ENCODE data around the gene CHD9.
A peak's percentile ranks its signal among the peaks of the same experiment; 100 is the strongest.

Gene CHD9

DNA sequence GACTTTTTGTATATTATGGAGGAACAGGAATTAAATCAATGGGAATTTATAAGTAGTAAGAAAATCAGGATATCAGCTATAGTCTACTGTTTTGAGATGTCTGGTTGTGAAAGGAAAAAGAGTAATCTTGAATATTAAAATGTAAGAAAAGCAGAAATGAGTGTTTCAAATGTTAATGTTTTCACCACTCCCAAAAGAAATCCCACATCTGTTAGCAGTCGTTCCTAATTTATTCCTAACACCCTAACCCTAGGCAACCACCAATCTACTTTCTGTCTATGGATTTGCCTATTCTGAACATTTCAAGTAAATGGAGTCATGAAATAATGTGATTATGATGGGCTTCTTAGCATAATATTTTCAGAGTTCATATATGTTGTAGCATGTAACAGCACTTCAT lies 133.0 kb downstream of the CHD9 start:
- TF ChIP-seq JUND (IDR thresholded peaks at IDR 0.05; ENCODE audit: low read depth): no peak
- in situ Hi-C loops (cut with HindIII; ENCODE audit: low pct_unique_long_range_greater_than_20kb, low sequenced_read_pairs): no loop called here
- no peak for DNase-seq (ENCODE audit: low read depth in 1 of 2, low spot score in 1 of 2)

DNA sequence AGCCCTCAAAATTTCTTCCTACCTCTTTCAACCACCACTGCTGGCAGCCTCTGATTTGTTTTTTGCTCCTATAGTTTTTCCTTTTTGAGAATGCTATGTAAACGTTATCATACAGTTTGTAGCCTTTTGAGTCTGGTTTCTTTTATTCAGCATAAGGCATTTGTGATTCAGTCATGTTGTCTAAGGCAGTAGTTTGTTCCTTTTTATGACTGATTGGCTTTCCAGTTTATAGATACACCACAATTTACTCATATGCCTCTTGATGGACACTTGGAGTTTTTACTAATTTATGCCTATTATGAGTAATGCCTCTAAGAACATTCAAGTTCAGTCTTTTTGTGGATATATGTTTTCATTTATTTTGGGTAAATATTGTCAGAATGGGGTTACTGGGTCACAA lies 136.6 kb downstream of the CHD9 start:
- DNase-seq (ENCODE audit: low read depth in 1 of 2, low spot score in 1 of 2): no peak
- in situ Hi-C loops (cut with HindIII; ENCODE audit: low pct_unique_long_range_greater_than_20kb, low sequenced_read_pairs): no loop called here
- TF ChIP-seq JUND (IDR thresholded peaks at IDR 0.05; ENCODE audit: low read depth): no peak

DNA sequence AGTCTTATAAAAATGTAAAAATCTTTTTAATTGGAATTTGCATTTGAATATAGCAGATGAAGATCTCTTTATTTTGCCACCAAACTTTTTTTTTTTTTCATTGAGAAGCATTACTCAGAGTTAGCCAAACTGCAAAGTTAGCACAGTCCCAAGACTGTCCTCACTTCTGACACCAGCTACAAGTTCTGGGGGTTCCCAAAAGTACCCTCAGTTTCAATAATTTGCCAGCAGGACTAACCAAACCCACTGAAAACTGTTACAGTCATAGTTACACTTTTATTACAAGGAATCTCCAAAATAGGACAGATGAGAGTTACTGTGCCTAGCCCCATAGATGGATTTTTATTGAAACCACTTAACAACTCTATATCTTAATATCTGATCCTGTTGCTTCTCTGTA lies 144.1 kb downstream of the CHD9 start:
- in situ Hi-C loops (cut with HindIII; ENCODE audit: low pct_unique_long_range_greater_than_20kb, low sequenced_read_pairs): no loop called here
- no peak for DNase-seq (ENCODE audit: low read depth in 1 of 2, low spot score in 1 of 2)
- TF ChIP-seq JUND (IDR thresholded peaks at IDR 0.05; ENCODE audit: low read depth): no peak

DNA sequence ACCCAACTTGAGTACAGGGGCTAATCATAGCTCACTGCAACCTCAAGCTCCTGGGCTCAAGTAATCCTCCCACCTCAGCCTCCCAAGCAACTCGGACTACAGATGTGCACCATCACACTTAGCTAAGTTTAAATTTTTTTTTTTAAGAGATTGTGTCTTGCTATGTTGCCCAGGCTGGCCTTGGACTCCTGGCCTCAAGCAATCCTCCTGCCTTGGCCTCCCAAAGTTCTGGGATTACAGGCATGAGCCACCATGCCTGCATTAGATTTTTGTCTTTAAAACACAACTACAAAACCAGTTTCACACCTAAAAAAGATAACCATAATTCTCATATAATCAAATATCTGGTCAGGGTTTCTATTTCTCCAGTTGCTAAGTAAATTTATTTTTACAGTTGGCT lies 147.1 kb downstream of the CHD9 start:
- no peak for TF ChIP-seq JUND (IDR thresholded peaks at IDR 0.05; ENCODE audit: low read depth)
- in situ Hi-C loops (cut with HindIII; ENCODE audit: low pct_unique_long_range_greater_than_20kb, low sequenced_read_pairs): no loop called here
- no peak for DNase-seq (ENCODE audit: low read depth in 1 of 2, low spot score in 1 of 2)

DNA sequence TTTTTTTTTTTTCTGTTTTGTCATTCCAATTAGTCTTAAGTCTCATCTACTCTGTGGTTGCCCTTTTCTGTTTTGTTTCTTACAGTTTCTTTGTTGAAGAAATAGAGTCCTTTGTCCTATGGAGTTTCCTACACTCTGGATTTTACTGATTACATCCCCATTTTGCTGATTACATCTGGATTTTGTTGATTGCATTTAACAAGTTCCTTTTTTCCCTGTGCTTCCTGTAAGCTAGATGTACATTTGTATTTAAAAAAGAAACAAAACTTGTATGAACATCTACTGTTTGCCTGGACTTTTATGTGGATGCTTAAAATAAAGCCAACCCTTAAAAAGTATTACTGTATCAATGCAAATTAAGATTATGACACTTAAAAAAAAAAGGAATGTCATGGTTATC lies 147.6 kb downstream of the CHD9 start:
- in situ Hi-C loops (cut with HindIII; ENCODE audit: low pct_unique_long_range_greater_than_20kb, low sequenced_read_pairs): no loop called here
- TF ChIP-seq JUND (IDR thresholded peaks at IDR 0.05; ENCODE audit: low read depth): no peak
- no peak for DNase-seq (ENCODE audit: low read depth in 1 of 2, low spot score in 1 of 2)

DNA sequence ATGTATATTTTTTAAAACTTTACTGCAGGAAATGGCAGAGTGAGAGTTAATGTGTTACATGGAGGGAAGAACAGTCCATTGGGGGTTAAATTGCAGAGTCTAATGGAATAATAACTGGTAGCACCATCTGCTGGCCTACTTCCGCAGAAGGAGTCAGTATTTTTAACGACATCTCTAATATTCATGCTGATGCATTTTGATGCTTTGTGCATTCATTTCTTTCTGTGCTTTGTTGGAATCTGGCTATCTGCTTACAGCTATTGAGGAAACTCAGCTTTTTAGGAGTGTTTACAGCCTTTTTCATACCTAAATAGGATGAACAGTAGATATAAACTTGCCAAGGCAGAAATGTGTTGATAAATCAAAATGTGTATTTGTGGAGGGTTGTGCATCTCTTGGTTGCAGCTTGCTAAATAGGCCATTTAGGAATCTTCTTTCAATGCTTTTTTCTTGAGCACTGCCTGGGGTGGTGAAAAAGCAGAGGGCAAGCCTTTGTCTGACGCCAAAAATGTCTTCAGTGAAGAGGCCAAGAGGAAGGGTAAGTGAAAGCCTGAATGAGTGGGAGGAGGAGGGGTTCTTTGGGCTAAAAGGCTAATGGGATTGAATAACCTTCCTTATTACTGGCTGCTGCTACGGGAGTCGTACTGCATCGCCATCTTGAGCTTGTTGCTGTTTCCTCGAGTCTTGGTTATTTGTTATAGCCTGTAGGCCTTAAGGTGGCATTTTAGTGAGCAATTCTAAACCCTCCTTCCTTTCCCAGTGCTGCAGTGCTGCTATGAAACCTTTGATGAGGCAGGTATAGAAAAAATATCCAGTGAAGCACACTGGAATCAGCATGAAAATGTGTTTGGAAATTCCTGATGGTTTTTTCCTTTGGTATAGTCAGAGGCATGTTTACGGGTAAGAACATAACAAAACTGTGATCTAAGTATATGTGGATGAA lies 153.3 kb downstream of the CHD9 start:
- no peak for TF ChIP-seq JUND (IDR thresholded peaks at IDR 0.05; ENCODE audit: low read depth)
- in situ Hi-C loops (cut with HindIII; ENCODE audit: low pct_unique_long_range_greater_than_20kb, low sequenced_read_pairs): no loop called here
- peak; percentile 10 to 83 for DNase-seq (ENCODE audit: low read depth in 1 of 2, low spot score in 1 of 2)

DNA sequence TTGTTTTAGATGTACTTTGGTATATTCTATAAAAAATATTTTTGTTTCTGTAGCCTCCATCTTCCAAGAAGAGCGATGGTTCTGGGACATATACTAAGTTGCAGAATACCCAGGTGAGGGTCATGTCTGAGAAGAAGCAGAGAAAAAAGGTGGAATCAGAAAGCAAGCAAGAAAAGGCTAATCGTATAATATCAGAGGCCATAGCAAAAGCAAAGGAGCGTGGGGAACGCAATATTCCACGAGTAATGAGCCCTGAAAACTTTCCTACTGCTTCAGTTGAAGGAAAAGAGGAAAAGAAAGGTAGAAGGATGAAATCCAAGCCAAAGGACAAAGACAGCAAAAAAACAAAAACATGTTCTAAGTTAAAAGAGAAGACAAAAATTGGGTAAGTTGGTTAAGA lies 154.6 kb downstream of the CHD9 start:
- in situ Hi-C loops (cut with HindIII; ENCODE audit: low pct_unique_long_range_greater_than_20kb, low sequenced_read_pairs): no loop called here
- no peak for DNase-seq (ENCODE audit: low read depth in 1 of 2, low spot score in 1 of 2)
- no peak for TF ChIP-seq JUND (IDR thresholded peaks at IDR 0.05; ENCODE audit: low read depth)

DNA sequence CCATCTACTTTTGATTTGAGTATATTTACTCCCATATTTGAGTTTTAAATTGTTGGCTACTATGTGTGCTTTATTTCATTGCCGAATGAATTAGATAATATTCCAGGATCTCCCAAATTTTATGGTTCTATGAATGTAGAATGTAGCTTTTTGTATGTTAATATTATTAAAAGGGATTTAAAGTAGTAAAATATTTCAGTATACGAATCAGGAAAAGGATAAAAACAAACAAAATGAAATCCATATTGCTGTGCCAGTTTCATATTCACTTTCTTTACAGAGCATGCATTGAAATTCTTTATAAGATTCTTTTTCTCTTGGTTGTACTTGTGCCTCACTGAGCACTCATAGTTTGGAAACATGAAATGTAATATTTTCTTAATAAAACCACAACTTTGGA lies 155.1 kb downstream of the CHD9 start:
- in situ Hi-C loops (cut with HindIII; ENCODE audit: low pct_unique_long_range_greater_than_20kb, low sequenced_read_pairs): no loop called here
- no peak for DNase-seq (ENCODE audit: low read depth in 1 of 2, low spot score in 1 of 2)
- no peak for TF ChIP-seq JUND (IDR thresholded peaks at IDR 0.05; ENCODE audit: low read depth)

DNA sequence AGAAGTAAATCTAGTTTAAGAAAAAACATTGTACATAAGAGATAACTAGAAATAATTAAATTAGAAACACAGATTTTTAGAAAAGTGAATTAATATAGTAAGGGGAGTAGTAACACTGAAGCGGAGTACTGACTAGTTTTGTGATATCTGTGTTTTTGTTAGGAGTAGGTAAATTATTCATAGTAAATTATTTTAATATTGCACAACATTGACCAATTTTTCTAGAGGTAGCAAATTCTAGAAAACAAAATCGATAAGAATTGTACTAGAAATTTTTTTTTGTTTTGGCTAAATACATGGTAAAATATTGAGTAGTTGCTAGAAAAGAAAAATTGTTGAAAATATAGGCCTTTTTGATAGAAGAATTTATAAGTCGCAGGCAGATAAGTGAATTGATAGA lies 156.5 kb downstream of the CHD9 start:
- DNase-seq (ENCODE audit: low read depth in 1 of 2, low spot score in 1 of 2): no peak
- no peak for TF ChIP-seq JUND (IDR thresholded peaks at IDR 0.05; ENCODE audit: low read depth)
- in situ Hi-C loops (cut with HindIII; ENCODE audit: low pct_unique_long_range_greater_than_20kb, low sequenced_read_pairs): no loop called here

DNA sequence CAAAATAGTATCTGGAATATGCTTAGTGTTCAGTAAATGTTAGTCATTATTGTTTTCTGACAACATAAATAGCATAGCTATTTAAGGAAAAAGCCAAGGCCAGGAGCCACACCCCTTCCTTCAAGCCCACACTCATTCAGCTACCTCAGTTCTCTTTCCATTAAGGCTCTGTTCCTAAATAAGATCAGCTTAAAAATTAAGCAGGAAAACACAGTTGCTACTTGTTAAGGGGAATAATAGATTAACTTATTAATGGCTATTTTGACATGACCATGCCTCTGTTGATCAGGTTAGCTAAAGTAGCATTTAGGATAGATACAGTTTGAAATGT lies 158.1 kb downstream of the CHD9 start:
- no peak for DNase-seq (ENCODE audit: low read depth in 1 of 2, low spot score in 1 of 2)
- in situ Hi-C loops (cut with HindIII; ENCODE audit: low pct_unique_long_range_greater_than_20kb, low sequenced_read_pairs): no loop called here
- TF ChIP-seq JUND (IDR thresholded peaks at IDR 0.05; ENCODE audit: low read depth): no peak

DNA sequence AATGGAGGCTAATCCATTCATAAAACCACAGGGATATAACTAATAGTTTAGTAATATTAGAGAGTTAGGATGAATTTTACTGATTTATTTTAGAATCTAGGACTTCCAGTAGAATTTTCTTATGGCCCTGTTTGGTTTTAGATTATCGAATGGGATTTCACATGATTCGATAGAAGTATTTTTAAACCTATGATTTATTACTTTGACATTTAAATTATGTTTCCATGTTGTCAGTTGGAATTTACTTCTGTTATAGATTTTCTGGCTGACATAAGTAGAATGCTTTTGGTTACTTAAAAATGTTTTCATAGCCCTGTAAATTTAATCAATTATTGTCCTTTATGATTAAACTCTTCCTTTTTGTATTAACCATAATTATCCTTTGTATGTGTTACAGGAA lies 158.8 kb downstream of the CHD9 start:
- no peak for DNase-seq (ENCODE audit: low read depth in 1 of 2, low spot score in 1 of 2)
- in situ Hi-C loops (cut with HindIII; ENCODE audit: low pct_unique_long_range_greater_than_20kb, low sequenced_read_pairs): no loop called here
- TF ChIP-seq JUND (IDR thresholded peaks at IDR 0.05; ENCODE audit: low read depth): no peak

DNA sequence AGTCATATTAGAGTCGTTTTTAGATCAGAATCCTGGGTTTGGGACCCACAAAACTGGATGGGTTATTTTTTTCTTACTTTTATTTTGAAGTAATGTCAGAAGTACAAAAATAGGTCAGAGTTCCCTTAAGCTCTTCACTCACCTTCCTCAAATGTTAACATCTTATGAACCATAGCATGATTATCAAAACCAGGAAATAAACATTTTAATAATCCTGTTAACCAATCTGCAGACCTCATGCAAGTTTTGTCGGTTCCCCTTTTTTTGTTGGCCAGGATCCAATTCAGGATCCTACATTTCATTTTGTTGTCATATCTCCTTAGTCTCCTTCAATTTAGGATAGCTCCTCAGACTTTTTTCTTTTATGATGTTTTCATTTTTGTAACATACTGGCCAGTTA lies 162.0 kb downstream of the CHD9 start:
- no peak for TF ChIP-seq JUND (IDR thresholded peaks at IDR 0.05; ENCODE audit: low read depth)
- DNase-seq (ENCODE audit: low read depth in 1 of 2, low spot score in 1 of 2): no peak
- in situ Hi-C loops (cut with HindIII; ENCODE audit: low pct_unique_long_range_greater_than_20kb, low sequenced_read_pairs): no loop called here

DNA sequence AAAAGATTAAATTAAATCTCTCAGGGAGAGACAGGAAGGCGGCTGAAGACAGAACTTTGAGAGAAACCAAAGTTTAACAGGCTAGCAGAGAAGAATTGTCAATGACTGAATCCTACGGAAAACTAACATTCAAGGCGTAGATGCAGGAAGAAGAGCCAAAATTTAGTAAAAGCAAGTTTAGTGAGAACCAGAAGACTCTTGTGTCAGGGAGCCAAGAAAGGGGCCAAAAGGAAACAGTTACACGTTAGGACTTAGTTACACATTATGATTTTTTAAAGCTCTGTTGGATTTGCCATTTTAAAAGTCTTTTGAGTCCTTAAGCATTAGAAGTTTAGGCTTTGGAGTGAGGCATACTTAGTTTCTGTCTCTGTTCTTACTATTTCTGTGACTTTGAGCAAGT lies 164.6 kb downstream of the CHD9 start:
- in situ Hi-C loops (cut with HindIII; ENCODE audit: low pct_unique_long_range_greater_than_20kb, low sequenced_read_pairs): no loop called here
- no peak for DNase-seq (ENCODE audit: low read depth in 1 of 2, low spot score in 1 of 2)

More for the DNA sequence above, 164.6 kb downstream of the CHD9 start:
- no peak for TF ChIP-seq JUND (IDR thresholded peaks at IDR 0.05; ENCODE audit: low read depth)
